K562 (cell line): ENCODE measurements around the gene APBB2.
"Not testable (repeated sequence)": the region's sequence is repeated elsewhere in the genome, so short reads cannot be mapped to it uniquely, and the experiment has no call there.

Experiments used
- ELF4 ChIP-seq: fragments of 450-650 bp; formaldehyde crosslinking; IDR thresholded peaks from 2 replicates; pipeline ENCODE4 v1.4.0; 2022; ENCODE audit warnings: missing genetic modification characterization
- EZH2 ChIP-seq: IDR thresholded peaks from 2 replicates; pipeline ENCODE4 v1.6.1; 2012; ENCODE audit warnings: low read depth, mild to moderate bottlenecking, inconsistent platforms, low read length, borderline replicate concordance
- RNF2 ChIP-seq: sonication (generic); IDR thresholded peaks from 2 replicates; pipeline ENCODE4 v1.6.1; 2016
- SIX5 ChIP-seq, 2 experiments: IDR thresholded peaks; 2 replicates each; pipeline ENCODE4 v1.6.1; 2011; ENCODE audit warnings: low read length in 2 of 2, borderline replicate concordance in 1 of 2, low read depth in 1 of 2, mild to moderate bottlenecking in 1 of 2, moderate library complexity in 1 of 2; ENCODE audit not compliant: insufficient read depth in 1 of 2
- SMC3 ChIP-seq: conservative IDR thresholded peaks from 2 replicates; pipeline ENCODE4 v1.6.1; 2011; ENCODE audit warnings: low read depth, low read length, improper control_type of control experiment; ENCODE audit not compliant: insufficient read depth
- SREBF2 ChIP-seq: sonication (generic); formaldehyde crosslinking; IDR thresholded peaks from 2 replicates; pipeline ENCODE4 v1.4.0; 2020; ENCODE audit warnings: mild to moderate bottlenecking, missing genetic modification reagents
- TEAD2 ChIP-seq: fragments of 450-650 bp; IDR thresholded peaks from 2 replicates; pipeline ENCODE4 v1.6.1; 2016; ENCODE audit warnings: missing genetic modification characterization, control low read depth, missing compliant biosample characterization
- ZFP30 ChIP-seq: fragments of 250-450 bp; sonication (Bioruptor Pico); IDR thresholded peaks from 2 replicates; pipeline ENCODE4 v1.8.0; 2022; ENCODE audit warnings: moderate library complexity, mild to moderate bottlenecking, inconsistent platforms, borderline replicate concordance
- ZNF184 ChIP-seq: sonication (generic); formaldehyde crosslinking; IDR thresholded peaks from 2 replicates; pipeline ENCODE4 v1.5.0; 2020; ENCODE audit warnings: missing genetic modification reagents
- ZNF766 ChIP-seq: fragments of 200-800 bp; sonication (Bioruptor generic); conservative IDR thresholded peaks from 2 replicates; pipeline ENCODE4 v1.6.1; 2016; ENCODE audit warnings: missing genetic modification characterization, missing compliant biosample characterization
- TF ChIP-seq, protein P1 (sequence below): fragments of 450-650 bp; formaldehyde crosslinking; IDR thresholded peaks from 2 replicates; pipeline ENCODE4 v1.4.0; 2020; ENCODE audit warnings: mild to moderate bottlenecking, moderate library complexity
- TF ChIP-seq, protein P2 (sequence below): fragments of 450-650 bp; IDR thresholded peaks from 2 replicates; pipeline ENCODE4 v1.6.1; 2016; ENCODE audit warnings: borderline replicate concordance
- TF ChIP-seq, protein P3 (sequence below): fragments of 450-650 bp; formaldehyde crosslinking; IDR thresholded peaks from 2 replicates; pipeline ENCODE4 v1.4.0; 2022; ENCODE audit warnings: missing genetic modification characterization
- TF ChIP-seq, protein P4 (sequence below): fragments of 450-650 bp; IDR thresholded peaks from 2 replicates; pipeline ENCODE4 v1.6.1; 2016

DNA sequence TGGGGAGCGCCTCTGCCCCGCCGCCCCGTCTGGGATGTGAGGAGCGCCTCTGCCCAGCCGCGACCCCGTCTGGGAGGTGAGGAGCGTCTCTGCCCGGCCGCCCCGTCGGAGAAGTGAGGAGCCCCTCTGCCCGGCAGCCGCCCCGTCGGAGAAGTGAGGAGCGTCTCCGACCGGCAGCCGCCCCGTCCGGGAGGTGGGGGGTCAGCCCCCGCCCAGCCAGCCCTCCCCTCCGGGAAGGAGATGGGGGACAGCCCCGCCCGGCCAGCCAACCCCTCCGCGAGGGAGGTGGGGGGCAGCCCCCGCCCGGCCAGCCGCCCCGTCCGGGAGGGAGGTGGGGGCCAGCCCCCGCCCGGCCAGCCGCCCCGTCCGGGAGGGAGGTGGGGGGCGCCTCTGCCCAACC, 165.2 kb downstream of the APBB2 start:
- not testable (repeated sequence) for TF ChIP-seq TEAD2 (tag); RNF2; EZH2; ZNF184 (CRISPR knock-in tag); ELF4 (CRISPR knock-in tag); ZFP30 (CRISPR knock-in tag); SREBF2 (CRISPR knock-in tag); ZNF766 (CRISPR knock-in tag); SMC3; SIX5 (IDR thresholded peaks at IDR 0.05; ENCODE audit: borderline replicate concordance in 1 of 2, insufficient read depth in 1 of 2, low read depth in 1 of 2, low read length in 2 of 2)
- TF ChIP-seq, protein P1, sequence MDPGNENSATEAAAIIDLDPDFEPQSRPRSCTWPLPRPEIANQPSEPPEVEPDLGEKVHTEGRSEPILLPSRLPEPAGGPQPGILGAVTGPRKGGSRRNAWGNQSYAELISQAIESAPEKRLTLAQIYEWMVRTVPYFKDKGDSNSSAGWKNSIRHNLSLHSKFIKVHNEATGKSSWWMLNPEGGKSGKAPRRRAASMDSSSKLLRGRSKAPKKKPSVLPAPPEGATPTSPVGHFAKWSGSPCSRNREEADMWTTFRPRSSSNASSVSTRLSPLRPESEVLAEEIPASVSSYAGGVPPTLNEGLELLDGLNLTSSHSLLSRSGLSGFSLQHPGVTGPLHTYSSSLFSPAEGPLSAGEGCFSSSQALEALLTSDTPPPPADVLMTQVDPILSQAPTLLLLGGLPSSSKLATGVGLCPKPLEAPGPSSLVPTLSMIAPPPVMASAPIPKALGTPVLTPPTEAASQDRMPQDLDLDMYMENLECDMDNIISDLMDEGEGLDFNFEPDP (CRISPR knock-in tag): not testable (repeated sequence)
- TF ChIP-seq, protein P2, sequence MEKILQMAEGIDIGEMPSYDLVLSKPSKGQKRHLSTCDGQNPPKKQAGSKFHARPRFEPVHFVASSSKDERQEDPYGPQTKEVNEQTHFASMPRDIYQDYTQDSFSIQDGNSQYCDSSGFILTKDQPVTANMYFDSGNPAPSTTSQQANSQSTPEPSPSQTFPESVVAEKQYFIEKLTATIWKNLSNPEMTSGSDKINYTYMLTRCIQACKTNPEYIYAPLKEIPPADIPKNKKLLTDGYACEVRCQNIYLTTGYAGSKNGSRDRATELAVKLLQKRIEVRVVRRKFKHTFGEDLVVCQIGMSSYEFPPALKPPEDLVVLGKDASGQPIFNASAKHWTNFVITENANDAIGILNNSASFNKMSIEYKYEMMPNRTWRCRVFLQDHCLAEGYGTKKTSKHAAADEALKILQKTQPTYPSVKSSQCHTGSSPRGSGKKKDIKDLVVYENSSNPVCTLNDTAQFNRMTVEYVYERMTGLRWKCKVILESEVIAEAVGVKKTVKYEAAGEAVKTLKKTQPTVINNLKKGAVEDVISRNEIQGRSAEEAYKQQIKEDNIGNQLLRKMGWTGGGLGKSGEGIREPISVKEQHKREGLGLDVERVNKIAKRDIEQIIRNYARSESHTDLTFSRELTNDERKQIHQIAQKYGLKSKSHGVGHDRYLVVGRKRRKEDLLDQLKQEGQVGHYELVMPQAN: not testable (repeated sequence)
- TF ChIP-seq, protein P3, sequence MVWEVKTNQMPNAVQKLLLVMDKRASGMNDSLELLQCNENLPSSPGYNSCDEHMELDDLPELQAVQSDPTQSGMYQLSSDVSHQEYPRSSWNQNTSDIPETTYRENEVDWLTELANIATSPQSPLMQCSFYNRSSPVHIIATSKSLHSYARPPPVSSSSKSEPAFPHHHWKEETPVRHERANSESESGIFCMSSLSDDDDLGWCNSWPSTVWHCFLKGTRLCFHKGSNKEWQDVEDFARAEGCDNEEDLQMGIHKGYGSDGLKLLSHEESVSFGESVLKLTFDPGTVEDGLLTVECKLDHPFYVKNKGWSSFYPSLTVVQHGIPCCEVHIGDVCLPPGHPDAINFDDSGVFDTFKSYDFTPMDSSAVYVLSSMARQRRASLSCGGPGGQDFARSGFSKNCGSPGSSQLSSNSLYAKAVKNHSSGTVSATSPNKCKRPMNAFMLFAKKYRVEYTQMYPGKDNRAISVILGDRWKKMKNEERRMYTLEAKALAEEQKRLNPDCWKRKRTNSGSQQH (CRISPR knock-in tag): not testable (repeated sequence)
- TF ChIP-seq, protein P4, sequence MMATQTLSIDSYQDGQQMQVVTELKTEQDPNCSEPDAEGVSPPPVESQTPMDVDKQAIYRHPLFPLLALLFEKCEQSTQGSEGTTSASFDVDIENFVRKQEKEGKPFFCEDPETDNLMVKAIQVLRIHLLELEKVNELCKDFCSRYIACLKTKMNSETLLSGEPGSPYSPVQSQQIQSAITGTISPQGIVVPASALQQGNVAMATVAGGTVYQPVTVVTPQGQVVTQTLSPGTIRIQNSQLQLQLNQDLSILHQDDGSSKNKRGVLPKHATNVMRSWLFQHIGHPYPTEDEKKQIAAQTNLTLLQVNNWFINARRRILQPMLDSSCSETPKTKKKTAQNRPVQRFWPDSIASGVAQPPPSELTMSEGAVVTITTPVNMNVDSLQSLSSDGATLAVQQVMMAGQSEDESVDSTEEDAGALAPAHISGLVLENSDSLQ: not testable (repeated sequence)
